Panc1 (cell line): ENCODE measurements around the gene CBX2. TPM values are rescaled to one million over a fixed set of nuclear protein-coding genes. Genes with fewer than 3 reads are reported as not detected.

Experiments
- ATAC-seq: fragments of 200-7000 bp; cut with Tn5 transposase; 2 replicates; pipeline ENCODE4 v1.9.1; 2020; ENCODE audit warnings: mild to moderate bottlenecking, moderate library complexity
- BruUV-seq: library from RNA; stranded (reverse); fragments of 400-500 nt; replicated peaks from 2 replicates; lab custom pipeline; 2021; lab: Mats Ljungman, UMichigan
- CTCF ChIA-PET: fragments of 300-600 bp; sonication (Branson Sonifier 250); formaldehyde crosslinking; loops from one replicate; lab custom pipeline; 2022; ENCODE audit warnings: antibody characterized with exemption; lab: Charles Lee
- POLR2A ChIA-PET: fragments of 300-600 bp; sonication (Branson Sonifier 250); formaldehyde crosslinking; loops from one replicate; lab custom pipeline; 2022; ENCODE audit warnings: antibody characterized with exemption; lab: Charles Lee
- DNase-seq: peaks from one replicate; pipeline ENCODE4 v3.0.0-alpha.2; 2010; ENCODE audit warnings: low read depth, low spot score
- H3K27ac ChIP-seq: 2 replicates; pipeline ENCODE4 v1.5.1; 2011; ENCODE audit warnings: mild to moderate bottlenecking, low read length, inconsistent platforms
- H3K27me3 ChIP-seq: fragments of 200-500 bp; sonication (Bioruptor generic); 2 replicates; pipeline ENCODE4 v1.6.0; 2014; ENCODE audit warnings: low read length, inconsistent platforms; ENCODE audit not compliant: control insufficient read depth, insufficient read depth
- H3K36me3 ChIP-seq: fragments of 200-500 bp; sonication (Bioruptor generic); 2 replicates; pipeline ENCODE4 v1.5.1; 2014; ENCODE audit warnings: inconsistent platforms, mild to moderate bottlenecking, low read length, moderate library complexity; ENCODE audit not compliant: control insufficient read depth, insufficient read depth
- H3K4me1 ChIP-seq: 2 replicates; pipeline ENCODE4 v1.5.1; 2011; ENCODE audit warnings: inconsistent platforms, mild to moderate bottlenecking, low read length, moderate library complexity; ENCODE audit not compliant: control insufficient read depth, insufficient read depth
- H3K4me3 ChIP-seq, 2 experiments: 2 replicates each; pipeline ENCODE4 v1.5.1; 2011 to 2012; ENCODE audit warnings: low read depth in 2 of 2, low read length in 2 of 2, mild to moderate bottlenecking in 2 of 2, inconsistent platforms in 1 of 2, moderate library complexity in 1 of 2
- H3K9me3 ChIP-seq: fragments of 200-500 bp; sonication (Bioruptor generic); 2 replicates; pipeline ENCODE4 v1.5.1; 2014; ENCODE audit warnings: low read depth, mild to moderate bottlenecking, inconsistent platforms, low read length, moderate library complexity; ENCODE audit not compliant: control insufficient read depth, insufficient read depth
- CTCF ChIP-seq: fragments of 450-650 bp; IDR thresholded peaks from 2 replicates; pipeline ENCODE4 v1.5.1; 2017; ENCODE audit warnings: mild to moderate bottlenecking
- POLR2AphosphoS5 ChIP-seq: IDR thresholded peaks from 2 replicates; pipeline ENCODE4 v1.6.1; 2012; ENCODE audit warnings: mild to moderate bottlenecking, low read depth, low read length, moderate library complexity
- REST ChIP-seq, 2 experiments: IDR thresholded peaks; 2 replicates each; pipeline ENCODE4 v1.6.1; 2011 to 2012; ENCODE audit warnings: low read depth in 2 of 2, control low read depth in 1 of 2, low read length in 1 of 2, mild to moderate bottlenecking in 1 of 2, moderate library complexity in 1 of 2; ENCODE audit not compliant: insufficient read depth in 1 of 2
- SIN3A ChIP-seq: IDR thresholded peaks from 2 replicates; pipeline ENCODE4 v1.6.1; 2012; ENCODE audit warnings: low read depth, mild to moderate bottlenecking, low read length, moderate library complexity, borderline replicate concordance; ENCODE audit not compliant: insufficient read depth
- TCF7L2 ChIP-seq: IDR thresholded peaks from 2 replicates; pipeline ENCODE4 v1.6.1; 2011; ENCODE audit warnings: mild to moderate bottlenecking, low read depth, low read length, inconsistent platforms
- in situ Hi-C: cut with HindIII; loops from 2 replicates; pipeline ENCODE4 v1.10.0; 2016; ENCODE audit warnings: low sequenced_read_pairs, low pct_unique_long_range_greater_than_20kb
- intact Hi-C: fragments of 100-400 bp; cut with micrococcal nuclease; formaldehyde crosslinking; loops from one replicate; pipeline ENCODE4 v1.10.0; 2022; ENCODE audit not compliant: unreplicated experiment
- total RNA-seq: library from RNA; stranded (reverse); gene quantifications from one replicate; pipeline ENCODE4 v1.2.1, GENCODE V29; 2021; ENCODE audit not compliant: unreplicated experiment

Gene CBX2
- total RNA-seq, 1 experiment from 2014 or later, result 9.0 TPM

GRCh38 chr17:79750650-79751545, 27.1 kb upstream of the CBX2 start:
- intact Hi-C loops (no loop called here), in situ Hi-C loops (no loop called here)
- ATAC-seq, result no peak
- no peaks in the 10 kb centered on the region for H3K36me3 ChIP-seq
- TF ChIP-seq POLR2AphosphoS5 (no peak), TCF7L2 (no peak), SIN3A (no peak), REST (IDR thresholded peaks at IDR 0.05; ENCODE audit: insufficient read depth in 1 of 2, low read depth in 2 of 2, low read length in 1 of 2) (no peak), CTCF (no peak)
- no peaks in the 10 kb centered on the region for H3K9me3 ChIP-seq
- no peak overlapping the region for H3K4me3 ChIP-seq
- CTCF ChIA-PET, result interaction anchor here (0.7 kb wide), 1 partner anchor 59 kb away, joined by 3 read pairs; no protein-coding TSS in a partner anchor
- POLR2A ChIA-PET, result no interaction called here
- DNase-seq, result no peak
- H3K27ac ChIP-seq, result no peak overlapping the region
- BruUV-seq, result no TSS peak
- peaks cover 8% of the 10 kb centered on the region; the same call in 1 of the 2 replicates for H3K4me1 ChIP-seq
- 0 out of 2 replicates have a peak, but pooled peaks cover 3% of the 10 kb centered on the region for H3K27me3 ChIP-seq

- CTCF ChIA-PET, result interaction anchor here (0.6 to 1.4 kb wide), 2 partner anchors 10 to 14 kb away, joined by 3 to 5 read pairs; no protein-coding TSS in a partner anchor
- intact Hi-C loops (no loop called here), in situ Hi-C loops (no loop called here)
Measured at GRCh38 chr17:79752175-79752574, 25.8 kb upstream of the CBX2 start.

More at GRCh38 chr17:79752175-79752574, 25.8 kb upstream of the CBX2 start:
- no peak for TF ChIP-seq POLR2AphosphoS5
- TF ChIP-seq TCF7L2, result no peak
- no peak for TF ChIP-seq REST (IDR thresholded peaks at IDR 0.05; ENCODE audit: insufficient read depth in 1 of 2, low read depth in 2 of 2, low read length in 1 of 2)
- no peak for TF ChIP-seq SIN3A
- TF ChIP-seq CTCF, result no peak
- H3K9me3 ChIP-seq, result no peaks in the 10 kb centered on the region
- no peak overlapping the region for H3K4me3 ChIP-seq
- H3K36me3 ChIP-seq, result no peaks in the 10 kb centered on the region
- no TSS peak for BruUV-seq
- H3K4me1 ChIP-seq, result peaks cover 1% of the 10 kb centered on the region; the same call in 1 of the 2 replicates
- 0 out of 2 replicates have a peak, but pooled peaks cover 3% of the 10 kb centered on the region for H3K27me3 ChIP-seq
- DNase-seq (no peak), ATAC-seq (no peak)
- POLR2A ChIA-PET, result no interaction called here
- H3K27ac ChIP-seq, result no peak overlapping the region
